ENCODE measurements around the gene NBAS.
A peak's percentile ranks its signal among the peaks of the same experiment; 100 is the strongest.
"Not testable (repeated sequence)": the region's sequence is repeated elsewhere in the genome, so short reads cannot be mapped to it uniquely, and the experiment has no call there.

Gene NBAS

GRCh38 chr2:15557887-15558311 lies 3.2 kb downstream of the NBAS start:
- no peak for DNase-seq

GRCh38 chr2:15556311-15556930 lies 4.7 kb downstream of the NBAS start:
- DNase-seq: no peak

GRCh38 chr2:15555760-15556193 lies 5.4 kb downstream of the NBAS start:
- DNase-seq: no peak

- DNase-seq: no peak
Measured at GRCh38 chr2:15554525-15555218, 6.5 kb downstream of the NBAS start.

- no peak for DNase-seq
Measured at GRCh38 chr2:15553951-15554350, 7.2 kb downstream of the NBAS start.

GRCh38 chr2:15553519-15553918 lies 7.6 kb downstream of the NBAS start:
- DNase-seq: no peak

- DNase-seq: no peak
Measured at GRCh38 chr2:15548974-15549373, 12.2 kb downstream of the NBAS start.

- DNase-seq: no peak
Measured at GRCh38 chr2:15547115-15547876, 13.8 kb downstream of the NBAS start.

GRCh38 chr2:15546297-15547098 lies 14.6 kb downstream of the NBAS start:
- DNase-seq: no peak

- no peak for DNase-seq
Measured at GRCh38 chr2:15544227-15544626, 16.9 kb downstream of the NBAS start.

GRCh38 chr2:15543541-15543940 lies 17.6 kb downstream of the NBAS start:
- DNase-seq: no peak

- no peak for DNase-seq
Measured at GRCh38 chr2:15543053-15543452, 18.1 kb downstream of the NBAS start.

- DNase-seq: not testable (repeated sequence)
Measured at GRCh38 chr2:15542269-15542668, 18.9 kb downstream of the NBAS start.

- not testable (repeated sequence) for DNase-seq
Measured at GRCh38 chr2:15540523-15540922, 20.6 kb downstream of the NBAS start.

- DNase-seq: no peak
Measured at GRCh38 chr2:15539999-15540398, 21.1 kb downstream of the NBAS start.

- no peak for DNase-seq
Measured at GRCh38 chr2:15538792-15539191, 22.3 kb downstream of the NBAS start.

- DNase-seq: no peak
Measured at GRCh38 chr2:15533860-15534480, 27.2 kb downstream of the NBAS start.

- DNase-seq: no peak
Measured at GRCh38 chr2:15532996-15533395, 28.1 kb downstream of the NBAS start.

- no peak for DNase-seq
Measured at GRCh38 chr2:15531095-15531854, 29.9 kb downstream of the NBAS start.

GRCh38 chr2:15527074-15527739 lies 33.9 kb downstream of the NBAS start:
- peak in 1 of 5 experiments; percentile 21 for DNase-seq

GRCh38 chr2:15521641-15522181 lies 39.4 kb downstream of the NBAS start:
- DNase-seq: no peak
